SK-N-DZ (cell line): ENCODE results near the gene VDAC1. TPM values are rescaled to one million over a fixed set of nuclear protein-coding genes. Genes with fewer than 3 reads are reported as not detected.
"Not testable (repeated sequence)": the region's sequence is repeated elsewhere in the genome, so short reads cannot be mapped to it uniquely, and the experiment has no call there.

Experiments
- DNase-seq: peaks from one replicate; pipeline ENCODE4 v3.0.0-alpha.2; 2015; ENCODE audit warnings: low spot score
- polyA plus RNA-seq, 2 experiments: library from polyadenylated mRNA; depleted of rRNA; stranded (reverse); fragments of >200 nt; gene quantifications; 2 replicates each; pipeline ENCODE4 v1.2.3, GENCODE V29; 2014

Gene VDAC1, protein sequence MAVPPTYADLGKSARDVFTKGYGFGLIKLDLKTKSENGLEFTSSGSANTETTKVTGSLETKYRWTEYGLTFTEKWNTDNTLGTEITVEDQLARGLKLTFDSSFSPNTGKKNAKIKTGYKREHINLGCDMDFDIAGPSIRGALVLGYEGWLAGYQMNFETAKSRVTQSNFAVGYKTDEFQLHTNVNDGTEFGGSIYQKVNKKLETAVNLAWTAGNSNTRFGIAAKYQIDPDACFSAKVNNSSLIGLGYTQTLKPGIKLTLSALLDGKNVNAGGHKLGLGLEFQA
- 259 and 280 TPM in 2 replicates for polyA plus RNA-seq (2014; cell fraction: cytosol; rRNA removed)
- 115 and 147 TPM in 2 replicates for polyA plus RNA-seq (2014; cell fraction: nucleus; rRNA removed)

DNA sequence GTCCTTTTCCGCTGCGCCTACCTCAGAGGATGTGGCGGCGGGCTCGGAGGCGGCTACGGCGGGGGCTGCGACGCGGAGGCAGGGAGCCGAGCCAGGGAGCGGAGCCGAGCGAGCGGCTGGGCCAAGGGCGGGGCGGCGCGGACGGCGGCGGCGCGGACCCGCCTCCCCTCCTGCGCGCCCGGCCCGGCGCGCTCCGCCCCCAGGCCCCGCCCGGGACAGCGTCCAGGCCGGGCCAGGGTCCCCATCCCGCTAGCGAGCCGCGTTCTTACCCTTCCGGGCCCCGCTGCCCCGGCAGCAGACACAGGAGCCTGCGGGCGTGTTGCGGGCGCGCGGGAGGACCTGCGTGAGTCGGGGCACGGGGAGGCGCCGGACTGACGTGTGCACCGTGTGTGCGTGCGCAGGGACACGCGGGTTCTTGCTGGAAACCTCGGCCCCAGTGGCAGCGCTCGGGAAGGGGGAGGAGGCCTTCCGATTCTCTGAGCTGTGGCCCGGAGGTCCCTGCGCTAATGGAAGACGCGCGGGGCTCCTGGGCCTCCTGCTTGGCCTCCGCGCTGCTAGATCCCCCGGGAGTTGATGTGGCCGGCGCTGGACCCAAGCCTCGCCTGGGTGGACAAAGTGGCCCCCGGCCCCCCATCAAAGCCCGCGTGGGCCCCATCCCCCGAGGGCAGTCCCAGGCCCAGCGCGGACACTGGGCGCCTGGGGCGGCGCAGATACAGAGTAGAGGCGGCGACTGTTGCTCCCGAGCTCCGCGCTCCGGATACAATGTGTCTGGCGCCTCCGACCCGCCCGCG lies at the start of gene VDAC1:
VDAC1 (minus strand) TSS at position 350 of the 791 bp plus-strand sequence. CDS start 11,963 bp downstream, outside the sequence.
- DNase-seq, result peak; percentile 81

DNA sequence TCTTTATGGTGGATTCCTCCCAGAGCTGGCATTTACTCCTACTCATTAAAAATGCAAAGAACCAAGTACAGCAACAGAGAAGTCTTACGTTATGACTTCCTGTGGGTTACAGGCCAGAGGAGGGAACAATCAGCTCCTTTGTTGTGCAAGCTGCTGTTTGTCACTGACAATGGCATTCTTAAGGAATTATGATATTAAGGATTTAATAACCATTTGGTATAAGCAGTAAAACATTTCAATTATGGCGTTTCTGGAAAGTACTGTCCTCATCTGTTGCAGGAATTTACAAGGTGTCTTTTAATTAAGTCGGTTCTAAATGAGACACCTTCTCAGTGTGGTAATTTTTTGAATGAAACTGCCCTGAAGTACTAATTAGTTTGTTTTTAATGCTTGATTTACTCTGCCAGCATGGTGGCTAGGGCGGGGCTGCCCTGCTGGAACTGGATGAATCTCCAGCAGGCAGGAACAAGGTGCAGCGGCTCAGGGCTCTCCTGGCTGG lies 49.1 kb upstream of the VDAC1 start:
- no peak for DNase-seq

DNA sequence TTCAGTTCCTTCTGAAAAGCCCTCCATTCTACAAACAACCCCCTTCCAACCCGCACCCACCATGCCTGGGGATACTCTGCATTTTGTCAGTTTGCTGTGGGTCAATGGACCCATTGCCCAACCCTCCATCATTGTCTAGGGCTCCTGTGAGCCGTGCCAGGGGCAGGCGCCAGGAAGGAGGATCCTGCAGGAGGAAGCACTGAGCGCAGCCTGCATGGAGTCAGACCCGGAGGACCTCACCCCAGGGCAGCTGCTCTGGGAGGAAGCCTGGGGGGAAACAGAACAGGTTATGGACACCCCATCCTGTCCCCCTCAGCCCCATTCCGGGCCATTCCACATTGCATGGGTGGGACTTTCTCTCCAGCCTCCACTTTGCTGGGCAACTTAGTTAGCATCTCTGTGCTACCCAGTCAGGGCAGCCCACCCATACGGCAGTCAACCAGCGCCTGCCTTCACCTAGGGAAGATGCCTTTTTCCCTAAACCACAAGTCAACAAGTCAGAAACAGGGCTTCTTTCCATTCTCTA lies 48.6 kb upstream of the VDAC1 start:
- no peak for DNase-seq

DNA sequence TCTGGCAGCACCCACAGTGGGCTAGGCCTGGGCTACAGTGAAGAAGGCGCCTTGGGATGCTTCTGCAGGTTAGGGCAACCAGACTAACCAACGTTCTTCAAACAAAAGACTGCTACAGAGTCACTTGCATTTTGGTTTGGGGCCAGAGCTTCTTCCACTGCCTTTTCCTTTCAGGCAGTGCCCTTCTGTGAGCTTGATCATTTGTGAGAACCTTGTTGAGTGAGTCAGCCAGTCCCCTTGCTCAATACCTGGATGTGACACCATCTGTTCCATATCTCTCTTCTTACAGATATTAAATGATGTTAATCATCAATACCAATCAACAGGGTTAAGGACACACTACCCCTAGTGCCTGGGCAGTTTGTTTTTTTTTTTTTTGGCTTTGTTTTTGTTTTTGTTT lies 46.5 kb upstream of the VDAC1 start:
- DNase-seq, result no peak

DNA sequence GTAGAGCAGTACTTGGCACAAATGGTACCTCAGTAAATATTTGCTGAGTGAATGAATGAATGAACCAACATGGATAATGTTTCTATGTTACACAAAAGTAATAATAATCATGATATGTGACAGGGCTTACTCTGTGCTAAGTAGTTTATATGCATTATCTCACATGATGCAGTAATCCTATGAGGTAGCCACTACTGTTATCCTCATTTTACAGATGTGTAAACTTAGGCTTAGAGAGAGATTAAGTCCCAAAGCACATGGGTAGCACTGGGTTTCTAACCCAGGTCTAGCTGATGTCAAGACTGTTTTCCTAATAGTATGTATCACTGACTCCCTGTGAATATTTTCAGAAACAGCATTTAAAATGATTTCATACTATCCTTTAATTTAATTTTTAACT lies 44.1 kb upstream of the VDAC1 start:
- DNase-seq, result no peak

DNA sequence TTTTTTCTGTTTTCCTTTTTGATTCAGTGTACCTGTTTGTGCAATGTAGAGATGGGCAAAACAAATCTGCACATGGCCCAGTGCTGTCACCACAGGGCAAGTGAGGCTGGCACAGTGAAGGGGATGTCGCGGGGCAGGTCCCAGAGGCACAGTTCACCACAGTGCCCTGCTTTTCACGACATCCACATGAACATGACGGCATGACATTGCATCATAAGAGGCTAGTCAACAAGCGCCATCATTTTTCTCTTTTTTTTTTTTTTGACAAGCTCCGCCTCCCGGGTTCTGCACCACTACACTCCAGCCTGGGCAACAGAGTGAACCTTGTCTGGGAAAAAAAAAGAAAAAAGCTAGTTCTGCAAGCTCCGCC lies 42.9 kb upstream of the VDAC1 start:
- DNase-seq, result no peak

DNA sequence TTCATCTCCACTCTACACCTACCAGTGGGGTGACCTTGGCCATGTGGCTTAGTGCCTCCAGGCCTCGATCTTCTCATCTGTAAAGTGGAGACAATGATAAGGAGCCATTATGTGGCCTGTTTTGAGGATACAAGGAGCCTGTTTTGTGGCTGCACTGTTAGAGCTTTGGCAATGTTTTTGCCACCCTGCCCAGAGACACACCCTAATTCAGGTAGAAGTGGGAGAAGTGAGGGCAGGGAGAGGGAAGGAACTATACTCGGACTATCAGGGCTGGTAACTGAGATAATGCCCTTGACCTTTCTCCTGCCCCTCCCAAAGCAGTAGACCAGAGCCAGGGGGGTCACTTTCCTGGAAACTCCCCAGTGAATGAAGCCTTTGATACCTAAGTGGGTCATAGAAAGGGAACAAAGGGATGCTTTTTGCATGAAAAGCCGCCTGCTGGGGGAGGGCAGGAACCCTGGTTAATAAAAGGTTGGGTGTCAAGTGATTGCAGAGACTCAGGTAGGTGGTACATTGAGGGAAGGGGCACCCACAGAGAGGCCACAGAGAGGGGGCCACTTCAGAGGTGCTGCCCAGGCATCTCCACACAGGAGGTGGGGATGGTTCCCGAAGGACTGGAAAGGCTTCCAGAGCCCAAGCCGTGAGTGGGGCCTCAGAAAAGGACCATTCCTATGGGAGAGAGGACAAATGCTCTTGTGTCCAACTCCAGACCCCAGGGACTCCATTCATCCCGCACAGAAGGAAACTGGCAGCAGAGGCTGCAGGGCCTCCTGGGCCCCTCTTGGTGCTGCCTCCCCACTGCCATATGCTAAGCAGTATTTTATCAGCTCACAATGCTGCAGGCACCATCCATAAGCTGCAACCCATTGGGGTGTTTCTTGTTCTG lies 42.3 kb upstream of the VDAC1 start:
- no peak for DNase-seq

DNA sequence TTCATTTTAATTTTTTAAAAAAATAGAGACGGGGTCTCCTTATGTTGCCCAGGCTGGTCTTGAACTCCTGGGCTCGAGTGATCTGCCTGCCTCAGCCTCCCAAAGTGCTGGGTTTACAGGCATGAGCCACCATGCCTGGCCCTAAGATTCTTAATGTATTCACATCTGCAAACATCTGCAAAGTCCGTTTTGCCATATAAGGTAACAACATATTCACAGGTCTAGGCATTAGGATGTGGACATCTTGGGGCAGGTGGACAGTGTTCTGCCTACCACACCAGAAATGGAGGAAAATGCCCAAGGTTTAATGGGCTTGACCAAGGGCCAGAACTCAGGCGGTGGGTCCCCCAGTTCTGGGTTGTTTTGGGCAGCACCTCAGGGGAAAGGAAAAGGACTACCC lies 41.6 kb upstream of the VDAC1 start:
- no peak for DNase-seq

DNA sequence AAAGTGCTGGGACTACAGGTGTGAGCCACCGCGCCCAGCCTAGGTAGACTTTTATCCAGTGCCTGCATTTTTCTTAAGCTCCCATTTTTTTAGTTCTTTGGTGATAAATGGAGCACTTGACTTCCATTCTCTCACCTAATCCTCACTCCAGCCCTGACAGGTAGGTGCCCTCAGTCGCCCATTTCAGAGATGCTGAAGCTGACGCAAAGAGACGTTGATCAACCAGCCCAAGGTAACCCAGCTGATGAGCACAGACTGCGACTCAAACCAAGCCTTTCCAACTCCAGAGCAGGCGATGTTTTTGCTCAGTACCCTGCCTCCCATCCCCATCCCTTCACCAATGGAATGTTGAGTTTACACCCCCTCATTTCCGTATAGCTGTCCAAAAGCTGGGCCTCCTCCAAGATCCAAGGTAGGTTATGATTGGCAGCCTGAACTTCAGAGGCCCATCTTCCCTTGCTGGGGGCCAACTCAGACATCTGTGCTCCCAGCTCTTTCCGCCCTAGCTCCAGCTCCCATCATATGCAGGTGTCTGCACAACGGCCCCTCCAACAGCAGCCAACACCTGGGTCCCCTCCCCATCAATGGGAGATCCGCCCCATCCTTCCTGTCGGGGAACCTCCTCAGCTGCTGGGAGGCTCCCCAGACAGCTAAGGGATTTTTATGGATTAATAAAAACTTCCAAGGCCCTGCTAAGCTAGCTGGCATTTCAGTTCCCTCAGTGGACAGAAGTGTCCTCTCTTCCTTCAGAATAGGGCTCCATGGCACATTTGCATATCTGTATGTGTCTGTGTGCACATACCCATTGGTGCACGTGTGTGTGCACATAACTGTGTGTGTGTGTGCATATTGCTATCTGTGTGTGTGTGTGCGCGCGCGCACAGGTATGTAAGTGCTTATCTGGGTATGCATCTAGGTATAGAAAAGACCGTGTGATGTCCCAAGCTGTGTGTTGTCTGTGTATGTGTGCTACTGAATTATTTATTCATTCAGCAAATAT lies 39.3 kb upstream of the VDAC1 start:
- no peak for DNase-seq

DNA sequence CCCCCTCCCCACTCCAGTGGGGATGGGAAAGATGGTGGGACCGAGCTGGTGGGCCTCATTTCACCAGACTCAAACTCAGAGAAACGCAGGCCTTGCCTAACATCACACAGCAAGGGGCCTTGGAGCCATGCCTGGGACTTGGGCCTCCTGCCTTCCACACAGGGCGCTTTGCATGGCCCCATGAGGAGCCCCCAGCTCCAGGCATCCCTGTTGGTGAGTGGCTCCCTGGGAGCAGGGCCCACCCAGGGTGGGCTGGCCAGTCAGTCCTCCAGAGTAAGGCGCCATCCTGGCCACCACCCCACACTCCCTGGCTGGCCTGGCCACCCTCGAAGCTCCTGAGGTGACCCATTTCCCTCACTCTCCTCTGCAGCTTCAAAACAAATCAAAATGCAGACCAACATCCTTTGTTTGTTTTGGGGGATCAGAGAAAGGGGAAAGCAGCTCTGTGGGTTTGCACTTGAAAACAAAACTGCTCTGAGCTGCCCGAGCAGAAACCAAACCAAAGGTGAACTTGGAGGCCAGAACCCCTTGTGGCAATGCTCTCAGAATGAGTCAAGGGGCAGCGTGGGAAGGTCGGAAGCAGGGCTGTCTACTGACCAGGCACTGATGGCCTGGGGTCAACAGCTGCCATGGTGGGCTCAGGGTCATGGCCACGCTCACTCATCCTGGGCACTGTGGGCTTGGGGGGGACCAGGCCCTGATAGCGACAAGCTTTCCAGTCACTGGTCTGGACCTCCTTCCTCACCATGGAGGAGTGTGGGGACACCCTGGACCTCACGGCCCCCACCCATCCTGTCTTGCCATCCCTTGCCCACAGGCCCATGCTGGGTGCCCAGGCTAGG lies 37.0 kb upstream of the VDAC1 start:
- no peak for DNase-seq

DNA sequence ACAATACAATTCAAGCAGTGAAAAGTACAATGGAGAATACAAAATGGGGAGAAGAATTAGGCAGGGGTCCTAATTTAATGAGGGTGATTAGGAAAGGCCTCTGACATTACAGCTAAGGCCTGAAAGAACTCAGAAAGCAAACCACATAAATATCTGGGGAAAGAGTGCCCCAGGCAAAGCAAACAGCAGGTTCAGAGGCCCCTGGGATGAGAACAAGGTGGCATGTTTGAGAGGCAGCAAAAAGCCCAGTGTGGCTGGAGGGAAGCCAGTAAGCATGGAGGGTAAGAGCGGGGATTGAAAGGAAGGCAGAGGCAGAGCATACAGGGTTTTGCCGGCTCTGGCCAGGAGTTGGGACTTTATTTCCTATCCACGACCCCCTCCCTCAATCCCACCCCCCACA lies 33.4 kb upstream of the VDAC1 start:
- DNase-seq, result no peak

DNA sequence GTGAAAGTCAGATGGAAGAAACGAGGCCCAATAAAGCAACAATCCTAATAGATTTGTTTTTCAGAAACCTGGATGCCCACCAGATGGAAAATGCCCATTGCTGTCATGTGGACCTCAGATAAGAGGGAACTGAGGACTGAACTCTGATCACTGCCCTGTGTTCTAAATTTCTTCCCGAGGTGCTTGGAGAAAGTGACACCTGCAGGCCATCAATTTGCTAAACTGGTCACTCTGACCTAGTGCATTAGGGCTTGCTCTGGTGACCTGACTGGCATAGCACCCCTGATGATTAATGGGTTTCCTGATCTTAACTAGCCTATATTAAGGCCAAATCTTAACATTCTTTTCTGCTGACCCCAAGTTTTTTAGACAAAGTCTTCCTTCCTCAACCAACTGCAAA lies 32.4 kb upstream of the VDAC1 start:
- DNase-seq, result no peak

DNA sequence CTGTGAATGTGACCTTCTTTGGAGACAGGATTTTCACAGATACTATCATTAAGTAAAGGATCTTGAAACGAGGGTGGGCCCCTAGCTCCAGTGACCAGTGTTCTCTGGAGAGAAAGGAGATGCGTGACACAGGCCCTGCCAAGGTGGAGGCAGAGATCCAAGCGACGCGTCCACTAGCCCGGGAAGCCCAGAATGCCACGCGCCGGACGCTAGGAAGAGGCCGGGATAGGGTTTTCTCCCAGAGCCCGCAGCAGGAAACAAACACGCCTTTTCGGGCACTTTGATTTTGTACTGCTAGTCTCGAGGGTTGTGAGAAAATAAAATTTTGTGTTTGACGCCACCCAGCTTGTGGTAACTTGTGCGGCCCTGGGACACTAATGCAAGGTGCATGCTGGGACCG lies 29.6 kb upstream of the VDAC1 start:
- DNase-seq, result no peak

DNA sequence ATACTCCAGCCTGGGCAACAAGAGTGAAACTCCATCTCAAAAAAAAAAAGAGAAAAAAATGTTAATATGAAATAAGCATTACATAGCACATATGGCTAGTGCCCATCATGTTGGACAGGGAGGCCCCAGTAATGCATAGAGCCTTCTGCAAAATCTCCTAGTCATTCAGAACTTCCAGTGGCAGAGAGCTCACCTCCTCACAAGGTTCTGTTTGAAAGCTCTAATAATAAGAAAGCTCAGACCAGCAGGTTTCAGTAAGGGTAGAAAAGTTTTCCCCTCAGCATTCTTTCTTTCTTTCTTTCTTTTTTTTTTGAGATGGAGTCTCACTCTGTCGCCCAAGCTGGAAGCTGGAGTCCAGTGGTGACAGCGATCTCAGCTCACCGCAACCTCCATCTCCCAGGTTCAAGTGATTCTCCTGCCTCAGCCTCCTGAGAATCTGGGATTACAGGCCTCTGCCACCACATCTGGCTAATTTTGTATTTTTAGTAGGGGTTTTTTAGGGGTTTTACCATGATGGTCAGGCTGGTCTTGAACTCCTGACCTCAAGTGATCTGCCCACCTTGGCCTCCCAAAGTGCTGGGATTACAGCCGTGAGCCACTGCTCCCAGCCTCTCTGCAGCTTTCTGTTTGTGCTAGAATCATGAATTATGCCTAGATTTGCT lies 25.7 kb upstream of the VDAC1 start:
- not testable (repeated sequence) for DNase-seq

DNA sequence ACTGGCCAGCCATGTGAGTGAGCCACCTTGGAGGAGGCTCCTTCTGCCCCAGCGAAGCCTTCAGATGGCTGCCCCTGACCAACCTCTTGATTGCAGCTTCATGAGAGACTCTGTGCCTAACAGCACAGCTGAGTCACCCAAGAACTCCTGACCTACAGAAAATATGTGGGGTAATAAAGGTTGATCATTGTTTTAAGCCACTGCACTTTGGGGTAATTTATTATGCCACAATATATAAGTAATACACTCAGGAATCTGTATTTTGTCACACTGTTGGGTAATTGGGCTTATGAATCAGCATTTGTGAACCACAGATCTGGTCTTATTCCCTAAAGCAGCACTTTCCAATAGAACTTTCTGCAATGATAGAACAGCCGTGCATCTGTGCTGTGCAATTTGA lies 24.4 kb upstream of the VDAC1 start:
- DNase-seq, result no peak

DNA sequence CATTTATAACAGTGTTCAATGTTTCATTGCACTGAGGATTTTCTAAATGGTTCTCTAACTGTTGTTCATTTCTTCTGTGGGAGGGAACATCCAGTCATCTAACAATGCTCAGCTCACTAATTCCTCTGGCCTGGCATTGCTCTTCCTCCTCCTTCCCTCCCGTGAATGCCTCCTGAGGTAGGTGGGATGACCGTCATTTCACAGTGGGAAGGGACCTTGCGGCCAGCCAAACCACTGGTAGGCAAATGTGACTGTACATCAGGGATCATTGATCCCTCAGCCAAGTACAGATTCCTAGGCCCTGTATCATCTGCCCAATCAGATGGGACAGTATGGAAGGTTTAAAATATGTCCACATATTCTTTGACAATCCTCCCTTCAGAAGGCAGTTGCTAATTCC lies 23.7 kb upstream of the VDAC1 start:
- DNase-seq, result no peak

DNA sequence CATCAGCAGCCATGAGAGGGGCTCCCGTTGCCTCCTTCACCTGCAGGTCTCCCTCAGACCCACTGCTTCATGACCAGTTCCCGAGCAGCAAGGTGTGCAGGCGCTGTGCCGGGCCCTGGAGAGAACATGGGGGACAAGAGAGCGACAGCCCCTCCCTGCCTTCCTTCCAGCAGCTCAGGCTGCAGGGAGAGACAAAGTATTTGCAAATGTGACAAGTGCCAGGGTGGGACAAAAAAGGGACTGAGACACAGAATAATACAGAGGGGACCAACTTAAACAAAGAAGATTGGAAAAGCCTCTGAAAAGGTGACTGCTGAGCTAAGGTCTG lies 22.5 kb upstream of the VDAC1 start:
- no peak for DNase-seq

DNA sequence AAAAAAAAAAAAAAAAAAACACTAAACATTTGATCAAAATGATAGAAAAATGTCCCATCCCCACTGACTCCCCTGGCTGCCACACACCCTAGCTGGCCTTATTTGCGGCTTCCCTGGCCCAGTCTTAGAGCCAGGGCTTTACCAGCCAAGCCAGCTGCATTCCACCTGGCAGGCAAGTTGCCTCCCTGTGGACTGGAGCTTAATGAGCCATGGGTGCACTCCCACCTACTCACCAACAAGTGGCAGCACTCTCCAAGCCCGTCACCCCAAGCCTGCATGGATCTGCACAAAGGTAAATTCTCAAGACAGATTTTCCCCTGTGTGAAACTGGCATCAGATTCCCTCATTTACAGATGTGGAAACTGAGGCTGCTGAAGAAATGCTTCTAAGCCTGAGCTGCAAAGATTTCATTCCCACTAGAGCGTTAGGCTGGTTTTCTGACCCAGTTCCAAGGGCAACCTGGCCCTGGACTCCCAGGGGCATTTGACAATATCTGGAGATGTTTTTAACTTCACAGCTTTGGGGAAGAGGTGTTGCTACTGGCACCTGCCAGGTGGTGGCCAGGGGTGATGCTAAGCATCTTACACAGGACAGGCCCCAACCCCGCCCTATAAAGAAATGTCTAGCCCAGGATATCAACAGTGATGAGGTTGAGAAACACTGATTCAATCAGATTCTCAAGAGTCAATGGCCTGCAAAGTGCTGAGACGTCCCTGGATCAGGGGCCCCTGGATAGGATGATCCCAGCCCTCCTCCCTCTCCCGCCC lies 21.9 kb upstream of the VDAC1 start:
- DNase-seq, result peak; percentile 74
